BLaER1 treated with 17β-estradiol and CSF1 and Interleukin-3, amounts not matched to agents 10 nM and 100 nM (cell line): ENCODE results near the gene LBX2.
A peak's percentile ranks its signal among the peaks of the same experiment; 100 is the strongest.

Source experiments
- H3K27ac ChIP-seq, 11 experiments: shearing (Covaris generic); formaldehyde crosslinking; 2 replicates each; pipeline ENCODE4 v1.8.1; 2022
- H3K27me3 ChIP-seq, 11 experiments: shearing (Covaris generic); formaldehyde crosslinking; 2 replicates each; pipeline ENCODE4 v1.8.1; 2022
- H3K36me3 ChIP-seq, 11 experiments: shearing (Covaris generic); formaldehyde crosslinking; 2 replicates each; pipeline ENCODE4 v1.8.1; 2022
- H3K4me1 ChIP-seq, 10 experiments: shearing (Covaris generic); formaldehyde crosslinking; 2 replicates each; pipeline ENCODE4 v1.8.1; 2022
- H3K4me2 ChIP-seq, 11 experiments: shearing (Covaris generic); formaldehyde crosslinking; 2 replicates each; pipeline ENCODE4 v1.8.1; 2022
- H3K4me3 ChIP-seq, 10 experiments: shearing (Covaris generic); formaldehyde crosslinking; 2 replicates each; pipeline ENCODE4 v1.8.1; 2022
- H3K9ac ChIP-seq, 11 experiments: shearing (Covaris generic); formaldehyde crosslinking; 2 replicates each; pipeline ENCODE4 v1.8.1; 2022
- H3K9me3 ChIP-seq, 11 experiments: shearing (Covaris generic); formaldehyde crosslinking; replicated peaks in 1 of 11; 2 replicates each; pipeline ENCODE4 v1.8.1; 2022
- H4K20me1 ChIP-seq, 11 experiments: shearing (Covaris generic); formaldehyde crosslinking; 2 replicates each; pipeline ENCODE4 v1.8.1; 2022
- Cebpa-rat ChIP-seq, 11 experiments: shearing (Covaris generic); IDR thresholded peaks; 2 replicates each; pipeline ENCODE4 v1.8.1; 2022

The LBX2 gene

GRCh38 chr2:74529357-74530238 is 30.2 kb upstream of the LBX2 start, which contains the start of the genes AUP1 and HTRA2:
TSS of gene AUP1 (minus strand) at chr2:74529706. CDS start at chr2:74529629, 77 bp downstream.
TSS of gene HTRA2 (plus strand) at chr2:74529933. CDS start at chr2:74530007, 74 bp downstream.
- Histone ChIP-seq H3K4me2 (peak within 1 kb of the TSS; percentile 94 to 99 (median 98)), H3K4me3 (peak within 1 kb of the TSS; percentile 81 to 94 (median 86)), H3K9ac (peak within 1 kb of the TSS; percentile 88 to 99 (median 97)), H3K4me1 (peaks cover 26 to 55% (median 49%) of the 10 kb centered on the region in 10 experiments), H3K9me3 (0 out of 22 replicates have a peak, but pooled peaks cover 0 to 6% (median 0%) of the 10 kb centered on the region in 11 experiments), H4K20me1 (peaks cover 0 to 27% (median 16%) of the 10 kb centered on the region in 11 experiments; a peak in 10 of 22 replicates), H3K36me3 (peaks cover 47 to 61% (median 52%) of the 10 kb centered on the region in 11 experiments), H3K27ac (peak within 1 kb of the TSS; percentile 91 to 99 (median 97)), H3K27me3 (no peaks in the 10 kb centered on the region)
- TF ChIP-seq Cebpa-rat (IDR thresholded peaks at IDR 0.05), result no peak

- Histone ChIP-seq H3K4me2 (peak overlapping the region; percentile 93 to 99 (median 98)), H3K9me3 (0 out of 22 replicates have a peak, but pooled peaks cover 0 to 6% (median 0%) of the 10 kb centered on the region in 11 experiments), H3K36me3 (peaks cover 39 to 56% (median 48%) of the 10 kb centered on the region in 11 experiments), H3K4me1 (peaks cover 26 to 54% (median 49%) of the 10 kb centered on the region in 10 experiments), H3K9ac (peak overlapping the region; percentile 88 to 99 (median 97)), H3K27ac (peak overlapping the region; percentile 91 to 99 (median 97)), H3K4me3 (peak overlapping the region; percentile 81 to 94 (median 86)), H3K27me3 (no peaks in the 10 kb centered on the region), H4K20me1 (peaks cover 0 to 27% (median 16%) of the 10 kb centered on the region in 11 experiments; a peak in 10 of 22 replicates)
- no peak for TF ChIP-seq Cebpa-rat (IDR thresholded peaks at IDR 0.05)
Observed at GRCh38 chr2:74528600-74529356, 29.4 kb upstream of the LBX2 start.

GRCh38 chr2:74527741-74528140 is 28.3 kb upstream of the LBX2 start:
- peak overlapping the region; percentile 81 to 94 (median 86); a peak in 15 of 20 replicates for H3K4me3 ChIP-seq
- peaks cover 26 to 54% (median 49%) of the 10 kb centered on the region in 10 experiments for H3K4me1 ChIP-seq
- H3K9ac ChIP-seq, result peak overlapping the region in 8 of 11 experiments; percentile 94 to 99 (median 97); a peak in 9 of 22 replicates
- H3K27ac ChIP-seq, result peak overlapping the region in 1 of 11 experiments; percentile 59; a peak in 1 of 22 replicates
- peak overlapping the region; percentile 93 to 99 (median 98) for H3K4me2 ChIP-seq
- H3K9me3 ChIP-seq, result 0 out of 22 replicates have a peak, but pooled peaks cover 0 to 6% (median 0%) of the 10 kb centered on the region in 11 experiments
- peaks cover 0 to 26% (median 14%) of the 10 kb centered on the region in 11 experiments; a peak in 10 of 22 replicates for H4K20me1 ChIP-seq
- peaks cover 29 to 45% (median 38%) of the 10 kb centered on the region in 11 experiments for H3K36me3 ChIP-seq
- TF ChIP-seq Cebpa-rat (IDR thresholded peaks at IDR 0.05), result no peak
- peaks cover 0 to 4% (median 0%) of the 10 kb centered on the region in 11 experiments; a peak in 1 of 22 replicates for H3K27me3 ChIP-seq

GRCh38 chr2:74526649-74527230 is 27.3 kb upstream of the LBX2 start:
- no peak for TF ChIP-seq Cebpa-rat (IDR thresholded peaks at IDR 0.05)
- peaks cover 24 to 38% (median 34%) of the 10 kb centered on the region in 11 experiments for H3K36me3 ChIP-seq

GRCh38 chr2:74525717-74526648 is 26.6 kb upstream of the LBX2 start, which contains the start of gene DQX1:
TSS of gene DQX1 (minus strand) at chr2:74526231. CDS start at chr2:74525729, 502 bp downstream.
- Histone ChIP-seq H3K4me2 (peak within 1 kb of the TSS in 9 of 11 experiments; percentile 18 to 99 (median 97); a peak in 17 of 22 replicates), H3K27ac (peak within 1 kb of the TSS in 6 of 11 experiments; percentile 28 to 63 (median 48); a peak in 12 of 22 replicates), H3K4me1 (peaks cover 12 to 40% (median 34%) of the 10 kb centered on the region in 10 experiments), H3K9me3 (0 out of 22 replicates have a peak, but pooled peaks cover 0 to 6% (median 0%) of the 10 kb centered on the region in 11 experiments), H3K36me3 (peaks cover 24 to 38% (median 34%) of the 10 kb centered on the region in 11 experiments), H3K4me3 (peak within 1 kb of the TSS in 3 of 10 experiments; percentile 17 to 90 (median 48); a peak in 5 of 20 replicates), H4K20me1 (peaks cover 0 to 22% (median 11%) of the 10 kb centered on the region in 11 experiments; a peak in 10 of 22 replicates), H3K27me3 (peaks cover 0 to 10% (median 2%) of the 10 kb centered on the region in 11 experiments; a peak in 6 of 22 replicates), H3K9ac (peak within 1 kb of the TSS in 2 of 11 experiments; percentile 4 to 9; a peak in 3 of 22 replicates)
- no peak for TF ChIP-seq Cebpa-rat (IDR thresholded peaks at IDR 0.05)

More at GRCh38 chr2:74526649-74527230, 27.3 kb upstream of the LBX2 start:
- peak overlapping the region in 2 of 10 experiments; percentile 48 to 90; a peak in 4 of 20 replicates for H3K4me3 ChIP-seq
- H3K4me1 ChIP-seq, result peaks cover 19 to 48% (median 42%) of the 10 kb centered on the region in 10 experiments
- H4K20me1 ChIP-seq, result peaks cover 0 to 22% (median 11%) of the 10 kb centered on the region in 11 experiments; a peak in 10 of 22 replicates
- H3K9me3 ChIP-seq, result 0 out of 22 replicates have a peak, but pooled peaks cover 0 to 6% (median 0%) of the 10 kb centered on the region in 11 experiments
- H3K27ac ChIP-seq, result peak overlapping the region in 6 of 11 experiments; percentile 28 to 63 (median 48); a peak in 12 of 22 replicates
- H3K9ac ChIP-seq, result peak overlapping the region in 2 of 11 experiments; percentile 4 to 9; a peak in 3 of 22 replicates
- peaks cover 0 to 9% (median 0%) of the 10 kb centered on the region in 11 experiments; a peak in 5 of 22 replicates for H3K27me3 ChIP-seq
- H3K4me2 ChIP-seq, result peak overlapping the region in 9 of 11 experiments; percentile 18 to 99 (median 97); a peak in 16 of 22 replicates

- Histone ChIP-seq H3K9ac (no peak overlapping the region), H3K27me3 (peaks cover 2 to 19% (median 10%) of the 10 kb centered on the region in 11 experiments; a peak in 13 of 22 replicates), H3K27ac (no peak overlapping the region), H3K4me2 (peak overlapping the region in 2 of 11 experiments; percentile 57 to 94; a peak in 3 of 22 replicates), H3K36me3 (peaks cover 24 to 38% (median 34%) of the 10 kb centered on the region in 11 experiments), H3K4me1 (peaks cover 9 to 39% (median 30%) of the 10 kb centered on the region in 10 experiments), H3K9me3 (0 out of 22 replicates have a peak, but pooled peaks cover 0 to 6% (median 0%) of the 10 kb centered on the region in 11 experiments), H3K4me3 (no peak overlapping the region), H4K20me1 (peaks cover 0 to 22% (median 11%) of the 10 kb centered on the region in 11 experiments; a peak in 10 of 22 replicates)
- TF ChIP-seq Cebpa-rat (IDR thresholded peaks at IDR 0.05), result no peak
Observed at GRCh38 chr2:74524955-74525716, 25.7 kb upstream of the LBX2 start.
